ENCODE results near the gene SCNM1.

GRCh38 chr1:151124763-151125403 lies 41.1 kb upstream of the SCNM1 start:
- TF ChIP-seq CTCF (IDR thresholded peaks at IDR 0.05; ENCODE audit: low read depth, low read length) = no peak
- TF ChIP-seq POLR2A (IDR thresholded peaks at IDR 0.05; ENCODE audit: extremely low read depth, insufficient read length) = no peak
- no peak for TF ChIP-seq MAX (IDR thresholded peaks at IDR 0.05; ENCODE audit: low read depth, low read length)

All from NB4 (cell line).